NCI-H748 treated with DMSO at 0.1 percent for 48 hours (cell line): Measurements from ENCODE around the gene BEST2.

ENCODE experiments used
- DNase-seq: peaks from one replicate; lab custom pipeline; 2025; lab: John Stamatoyannopoulos, UW

The BEST2 gene

DNA sequence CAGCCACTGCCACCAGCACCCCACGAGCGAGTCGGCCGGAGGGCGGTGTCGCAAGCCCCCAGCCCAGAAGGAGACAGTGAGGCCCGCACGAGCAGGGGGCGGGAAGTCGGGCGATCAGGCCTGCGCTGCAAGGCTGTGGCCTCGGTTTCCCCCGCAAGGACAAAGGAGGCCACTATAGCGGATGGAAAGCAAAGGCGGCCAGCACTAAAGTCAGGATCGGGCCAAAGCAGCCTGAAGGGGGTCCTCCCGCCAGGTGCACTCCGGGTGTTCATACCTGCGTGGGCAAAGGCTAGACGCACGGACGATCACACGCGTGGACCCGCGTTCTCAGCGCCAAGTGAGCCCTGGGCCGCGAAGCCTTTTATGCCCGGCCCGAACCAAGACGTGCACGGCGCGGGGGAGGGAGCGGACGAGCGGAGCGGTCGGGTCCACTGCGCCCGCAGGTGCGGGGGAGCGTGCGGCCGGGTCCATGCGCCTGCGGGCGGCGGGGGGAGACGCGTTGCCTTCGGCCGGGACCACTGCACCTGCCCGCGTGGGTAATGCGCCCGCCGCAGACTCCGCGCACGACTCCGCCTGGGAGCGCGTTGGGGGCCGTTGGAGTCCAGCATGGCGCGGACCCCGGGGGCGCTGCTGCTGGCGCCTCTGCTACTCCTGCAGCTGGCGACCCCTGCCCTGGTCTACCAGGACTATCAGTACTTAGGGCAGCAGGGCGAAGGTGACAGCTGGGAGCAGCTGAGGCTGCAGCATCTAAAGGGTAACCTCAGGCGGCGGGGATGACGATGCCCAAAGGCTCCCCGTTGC lies 50.1 kb downstream of the BEST2 start, which contains the start of the genes PRDX2 and THSD8:
PRDX2 (minus strand) TSS at position 335 of the 801 bp plus-strand sequence. CDS start 539 bp downstream, outside the sequence.
THSD8 (plus strand) TSS at position 604 of the 801 bp plus-strand sequence; CDS start at position 607, 3 bp downstream.
- DNase-seq: peak; percentile 35

GRCh38 chr19:12802267-12803106 lies 50.9 kb downstream of the BEST2 start:
- DNase-seq: no peak

GRCh38 chr19:12804051-12804450 lies 52.5 kb downstream of the BEST2 start:
- DNase-seq: no peak

DNA sequence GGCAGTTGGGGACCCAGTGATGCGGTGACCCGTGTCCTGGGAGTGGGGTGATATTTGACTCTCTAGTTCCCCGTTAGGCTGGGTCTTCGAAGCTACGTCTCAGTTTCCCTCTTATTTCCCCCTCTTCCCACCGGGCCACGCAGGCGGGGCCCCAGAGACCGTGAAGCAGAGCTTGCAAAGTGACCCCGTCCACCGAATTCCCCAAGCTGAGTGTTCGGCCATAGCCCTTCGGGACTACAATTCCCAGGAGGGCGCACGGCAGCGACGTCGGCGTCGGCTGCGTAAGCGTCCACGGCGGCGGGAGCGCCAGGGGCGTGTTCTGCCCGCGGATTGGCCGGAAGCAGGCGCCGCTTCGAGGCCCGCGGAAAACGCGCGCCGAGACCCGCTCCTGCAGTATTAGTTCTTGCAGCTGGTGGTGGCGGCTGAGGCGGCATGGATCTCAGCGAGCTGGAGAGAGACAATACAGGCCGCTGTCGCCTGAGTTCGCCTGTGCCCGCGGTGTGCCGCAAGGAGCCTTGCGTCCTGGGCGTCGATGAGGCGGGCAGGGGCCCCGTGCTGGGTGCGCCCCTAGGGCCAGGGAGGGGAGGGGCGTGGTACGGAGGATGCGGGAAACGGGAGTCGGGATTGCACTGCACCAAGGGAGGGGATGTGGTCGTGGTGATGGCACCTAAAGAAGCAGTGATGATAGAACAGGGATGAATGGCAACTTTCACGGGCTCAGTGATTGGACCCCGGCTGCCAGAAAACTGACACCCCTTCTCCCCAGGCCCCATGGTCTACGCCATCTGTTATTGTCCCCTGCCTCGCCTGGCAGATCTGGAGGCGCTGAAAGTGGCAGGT lies 54.9 kb downstream of the BEST2 start, which contains the start of gene RNASEH2A:
RNASEH2A (plus strand) TSS at position 343 of the 840 bp plus-strand sequence; CDS start at position 433, 90 bp downstream.
- DNase-seq: peak; percentile 55
